CD4-positive, alpha-beta T cell treated with Interleukin-15 for 1 hour (primary cell): ENCODE data around the gene FRMD4B.
A peak's percentile ranks its signal among the peaks of the same experiment; 100 is the strongest.

Source experiments
- DNase-seq: peaks from one replicate; pipeline ENCODE4 v3.0.0-alpha.2; 2020

Gene FRMD4B

DNA sequence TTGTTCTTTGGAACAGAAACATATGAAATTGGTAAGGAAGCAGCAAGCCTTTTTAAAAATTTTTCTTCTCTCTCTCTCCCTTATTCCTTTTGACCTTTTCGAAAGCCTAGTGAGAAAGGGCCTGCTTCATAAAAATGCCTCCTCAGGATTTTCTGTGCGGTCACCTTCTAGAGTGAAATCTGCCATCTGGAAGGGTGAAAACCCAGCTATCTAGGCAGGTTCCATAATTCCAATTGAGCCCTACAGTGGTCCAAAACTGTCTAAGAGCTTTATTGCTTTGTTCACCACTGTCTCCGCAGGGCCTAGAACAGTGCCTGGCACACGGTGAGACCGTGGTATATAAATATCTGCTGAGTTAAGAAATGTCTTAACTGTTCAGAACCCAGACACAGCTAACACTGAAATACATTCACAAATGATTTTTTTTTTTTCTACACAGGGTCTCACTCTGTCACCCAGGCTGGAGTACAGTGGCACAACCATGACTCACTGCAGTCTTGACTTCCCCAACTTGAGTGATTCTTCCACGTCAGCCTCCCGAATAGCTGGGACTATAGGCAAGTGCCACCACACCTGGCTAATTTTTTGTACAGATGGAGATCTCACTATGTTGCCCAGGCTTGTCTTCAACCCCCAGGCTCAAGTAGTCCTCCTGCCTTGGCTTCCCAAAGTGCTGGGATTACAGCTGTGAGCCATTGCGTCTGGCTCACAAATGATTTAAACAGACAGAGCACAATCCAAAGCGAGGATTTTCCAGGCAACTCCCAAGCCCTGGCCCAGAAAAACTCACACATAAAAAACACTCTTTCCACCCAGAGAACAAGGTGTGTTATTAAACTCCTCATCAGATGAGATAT is 64.4 kb downstream of the FRMD4B start:
- DNase-seq, result peak; percentile 31

DNA sequence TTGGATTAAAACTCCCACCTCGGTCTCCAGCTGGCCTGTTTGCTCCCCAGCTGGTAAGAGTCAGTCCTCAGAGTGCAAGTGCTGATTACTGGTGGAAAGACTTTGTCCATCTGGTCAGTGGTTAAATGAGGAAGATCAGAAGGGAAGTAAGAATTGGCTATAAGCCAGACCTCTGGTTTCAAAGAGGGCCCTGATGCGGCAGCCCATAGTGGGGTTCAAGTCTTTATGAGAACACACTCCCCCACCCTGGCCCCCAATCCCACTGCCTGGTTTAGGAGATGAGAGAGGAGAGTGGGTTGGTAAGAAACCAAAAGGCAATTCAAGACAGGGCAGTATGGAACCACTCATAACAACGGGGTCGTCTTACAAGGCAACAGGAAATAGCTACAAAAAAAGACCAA is 65.0 kb downstream of the FRMD4B start:
- peak; percentile 23 for DNase-seq

DNA sequence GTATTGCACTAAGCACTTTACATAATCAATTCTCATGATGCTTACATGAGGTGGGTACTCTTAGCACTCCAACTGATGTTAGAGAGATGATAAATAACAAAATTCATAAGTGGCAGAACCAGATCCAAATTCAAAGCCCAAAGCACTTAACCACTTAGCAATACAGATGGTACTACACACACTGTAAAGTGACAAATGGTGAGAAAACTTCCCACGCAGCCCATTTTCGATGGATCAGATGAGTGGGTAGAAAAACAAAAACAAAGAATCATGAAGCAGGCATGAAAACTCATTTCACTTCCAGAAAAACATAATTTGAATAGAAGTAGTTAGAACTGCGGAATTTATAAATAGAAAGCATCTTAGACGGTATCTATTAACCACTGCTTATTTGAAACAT is 66.2 kb downstream of the FRMD4B start:
- DNase-seq, result no peak

DNA sequence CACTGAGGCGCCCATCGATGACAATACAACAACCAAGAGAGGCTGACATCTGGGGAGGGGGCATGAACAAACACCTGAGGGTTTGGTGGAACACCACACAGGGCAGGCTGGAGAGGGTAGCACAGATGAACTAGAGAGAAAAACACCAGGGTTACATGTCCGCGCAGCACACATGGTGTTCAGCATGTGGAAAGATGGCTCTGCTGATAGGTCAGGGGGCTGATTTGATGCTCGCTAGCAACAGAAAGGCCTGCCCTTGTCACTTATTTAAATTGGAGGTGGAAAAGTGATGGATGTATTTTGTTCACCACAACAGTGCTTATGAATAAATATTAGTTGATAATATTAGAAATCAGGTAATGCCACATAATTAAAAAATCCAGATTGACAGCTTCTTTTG is 67.5 kb downstream of the FRMD4B start:
- no peak for DNase-seq

DNA sequence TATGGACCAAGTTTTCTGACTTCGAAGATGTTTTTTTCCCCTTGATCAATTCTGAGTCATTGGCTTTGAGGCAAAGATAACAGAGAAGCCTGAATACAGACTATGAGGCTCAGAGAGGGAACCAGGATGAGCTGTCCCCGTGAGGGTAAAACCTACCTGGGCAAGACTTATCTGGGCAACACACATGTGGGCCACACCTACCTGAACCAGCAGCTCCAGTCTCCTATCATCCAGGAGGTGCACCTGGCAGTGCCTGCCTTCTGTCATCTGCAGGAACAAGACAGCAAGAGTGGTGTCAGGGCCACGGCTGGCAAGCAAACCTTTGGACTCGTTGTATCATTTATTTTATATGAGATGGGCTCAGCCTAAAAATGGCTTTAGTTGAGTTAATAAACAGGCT is 72.6 kb downstream of the FRMD4B start:
- DNase-seq, result no peak

DNA sequence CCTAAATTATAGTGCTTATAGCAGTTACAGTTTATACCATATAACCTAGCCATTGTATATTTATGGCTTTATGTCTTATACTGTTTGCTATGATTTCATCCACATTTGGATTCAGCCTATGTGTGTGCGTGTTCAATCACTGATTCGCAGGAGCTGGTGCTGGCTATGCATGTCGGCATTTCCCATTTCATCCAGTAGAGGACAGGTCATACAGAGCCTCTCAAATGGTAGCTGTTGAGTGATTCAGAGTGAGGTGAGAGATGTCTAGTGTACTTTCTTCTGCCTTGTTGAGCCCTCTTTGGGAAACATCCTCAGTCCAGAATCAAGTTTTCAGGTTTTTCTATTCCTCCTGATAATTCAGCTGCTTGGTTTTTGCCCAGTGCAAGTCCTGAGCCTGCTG is 76.1 kb downstream of the FRMD4B start:
- DNase-seq, result no peak

DNA sequence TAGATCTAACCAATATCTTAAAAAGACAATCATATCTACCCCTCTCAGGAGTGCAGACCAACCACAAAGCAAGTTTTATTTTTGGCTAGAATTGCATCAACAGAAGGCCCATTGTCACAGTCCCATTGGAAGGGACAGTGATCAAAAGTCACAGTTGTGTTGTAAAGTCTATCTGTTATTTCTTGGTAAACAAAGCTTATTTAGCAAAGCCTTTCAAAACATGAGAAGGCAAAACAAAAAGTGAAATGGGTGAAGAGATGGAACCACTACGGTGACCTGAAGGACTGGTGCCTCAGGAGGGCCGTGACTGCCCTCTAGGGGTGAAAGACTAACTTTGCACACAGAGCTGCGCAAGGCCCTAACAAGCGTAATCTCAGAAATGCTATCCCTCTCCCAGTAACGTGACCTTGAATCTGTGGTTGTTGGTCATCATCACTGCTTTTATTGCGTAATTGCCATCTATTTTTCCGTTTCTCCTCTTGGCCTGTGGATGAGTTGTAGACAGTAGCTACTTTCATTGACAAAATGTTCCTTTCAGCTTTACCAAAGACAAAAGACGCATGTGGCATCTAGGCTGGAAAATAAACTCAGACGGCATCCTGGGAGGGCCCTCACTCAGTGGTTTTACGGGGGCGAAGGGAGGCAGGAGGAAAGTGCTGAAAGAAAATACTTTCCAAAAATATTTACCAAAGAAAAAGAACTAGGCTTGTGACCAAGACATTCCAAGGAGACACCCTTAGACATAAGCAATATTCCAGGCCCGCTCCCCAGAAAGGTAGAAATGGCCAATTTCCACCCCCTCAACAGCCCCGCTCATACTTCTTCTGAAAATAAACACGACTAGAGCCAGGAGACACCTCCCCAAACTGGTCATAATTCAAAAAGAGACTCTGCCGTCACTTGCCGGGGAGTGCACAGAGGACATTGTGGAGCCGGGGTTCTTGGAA is 79.4 kb downstream of the FRMD4B start:
- DNase-seq, result peak; percentile 67

DNA sequence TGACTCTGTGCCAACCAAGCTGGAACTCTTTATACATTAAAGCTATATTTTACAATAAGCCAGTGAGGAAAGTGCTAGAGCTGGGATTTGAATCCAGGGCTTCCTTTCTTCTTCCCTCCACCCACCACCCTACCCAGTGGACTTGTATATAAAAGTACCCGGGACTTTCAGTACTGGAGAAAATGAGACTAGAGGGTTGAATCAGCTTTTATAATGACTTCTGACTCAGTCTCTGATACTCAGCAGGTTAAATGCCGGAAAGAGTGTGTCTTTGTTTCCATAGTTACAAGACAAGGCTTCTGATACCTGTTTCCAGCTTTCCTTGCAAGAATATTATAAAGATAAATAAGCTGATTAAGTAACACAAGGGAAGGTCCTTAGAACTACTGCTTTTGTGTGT is 80.9 kb downstream of the FRMD4B start:
- no peak for DNase-seq

DNA sequence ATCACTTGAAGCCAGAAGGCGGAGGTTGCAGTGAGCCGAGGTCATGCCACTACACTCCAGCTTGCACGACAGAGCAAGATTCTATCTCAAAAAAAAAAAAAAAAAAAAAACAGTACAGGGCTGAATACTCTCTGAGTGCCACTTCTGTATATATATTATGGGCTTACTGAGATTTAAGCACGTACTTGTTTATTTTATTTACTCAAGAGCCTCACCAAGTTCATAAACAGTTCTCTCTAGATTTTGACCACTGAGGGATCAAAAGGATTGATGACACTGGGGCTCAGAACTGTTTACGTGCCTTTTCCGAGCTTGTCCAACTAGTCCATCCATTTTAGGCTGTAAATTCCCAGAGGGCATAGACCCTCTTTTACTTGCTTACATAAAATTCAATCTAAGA is 81.5 kb downstream of the FRMD4B start:
- DNase-seq, result no peak

DNA sequence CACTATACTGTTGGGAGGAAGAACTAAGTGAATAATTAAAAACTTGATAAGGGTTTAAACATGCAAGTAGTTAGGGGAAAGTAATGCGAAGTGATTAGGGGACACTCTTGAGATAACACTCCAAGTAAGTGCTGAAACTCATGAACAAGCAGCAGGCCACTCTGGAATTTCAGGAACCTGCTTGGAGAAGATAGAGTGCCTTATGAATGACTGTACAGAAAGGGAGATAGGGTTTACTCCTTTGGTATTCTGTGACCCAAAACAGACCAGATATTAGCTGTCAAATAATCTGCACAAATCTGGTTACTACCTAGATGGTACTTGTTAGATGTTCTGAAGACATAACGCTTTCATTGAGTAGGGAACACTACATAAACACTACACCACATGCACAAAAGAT is 85.6 kb downstream of the FRMD4B start:
- no peak for DNase-seq

DNA sequence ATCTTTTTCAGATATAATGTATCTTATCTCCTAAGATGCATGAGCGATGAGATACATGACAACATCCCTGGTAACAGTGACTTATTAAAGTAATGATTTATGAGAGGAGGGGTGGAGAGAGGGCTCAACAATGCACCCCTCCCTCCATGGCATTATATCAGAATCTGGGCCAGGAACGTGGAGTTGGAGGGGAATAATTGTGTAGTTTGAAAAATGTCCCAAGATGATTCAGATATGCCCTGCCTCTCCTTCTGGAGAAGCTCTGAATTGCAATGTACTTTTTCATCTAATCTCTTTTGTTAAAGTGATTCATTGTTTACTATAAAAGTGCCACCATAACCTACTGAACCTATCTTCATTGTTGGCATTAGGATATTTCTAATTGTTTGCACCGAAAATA is 86.5 kb downstream of the FRMD4B start:
- DNase-seq, result no peak

DNA sequence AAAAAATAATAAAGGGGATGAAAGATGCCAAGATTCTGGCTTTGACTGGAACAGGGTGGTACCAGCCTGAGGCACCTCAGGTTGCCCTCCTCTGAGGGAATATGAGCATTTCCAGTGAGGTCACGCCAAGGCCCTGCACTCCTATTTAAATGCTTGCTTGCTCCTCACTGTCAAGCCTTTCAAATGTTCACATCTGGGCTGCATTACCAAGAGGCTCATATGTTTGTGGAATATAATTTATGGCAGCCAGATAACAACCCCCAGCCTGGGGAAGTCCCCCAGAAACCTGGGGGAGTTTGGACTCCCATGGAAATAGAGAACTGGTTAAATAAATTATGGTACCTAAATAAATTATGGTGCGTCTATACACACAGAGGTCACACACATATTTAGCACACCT is 88.4 kb downstream of the FRMD4B start:
- no peak for DNase-seq

DNA sequence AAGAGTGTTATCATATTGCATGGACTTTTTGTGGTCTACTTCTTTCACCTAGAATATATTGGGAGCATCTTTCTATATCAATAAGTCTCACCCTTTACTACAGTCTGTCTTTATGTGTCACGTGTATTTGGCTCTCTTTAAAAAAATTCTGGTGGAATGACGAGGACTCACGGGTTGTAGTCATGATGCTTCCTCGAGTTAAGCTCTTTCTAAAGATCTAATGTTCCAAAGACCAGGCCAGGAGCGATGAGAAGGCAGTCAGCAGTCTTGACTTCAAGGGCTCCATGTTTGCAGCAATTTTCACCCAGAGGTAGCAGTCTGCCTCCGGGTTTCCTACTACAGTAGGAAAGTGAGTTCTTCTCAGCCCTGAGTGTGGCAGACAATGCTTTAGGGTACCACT is 88.9 kb downstream of the FRMD4B start:
- DNase-seq, result no peak

DNA sequence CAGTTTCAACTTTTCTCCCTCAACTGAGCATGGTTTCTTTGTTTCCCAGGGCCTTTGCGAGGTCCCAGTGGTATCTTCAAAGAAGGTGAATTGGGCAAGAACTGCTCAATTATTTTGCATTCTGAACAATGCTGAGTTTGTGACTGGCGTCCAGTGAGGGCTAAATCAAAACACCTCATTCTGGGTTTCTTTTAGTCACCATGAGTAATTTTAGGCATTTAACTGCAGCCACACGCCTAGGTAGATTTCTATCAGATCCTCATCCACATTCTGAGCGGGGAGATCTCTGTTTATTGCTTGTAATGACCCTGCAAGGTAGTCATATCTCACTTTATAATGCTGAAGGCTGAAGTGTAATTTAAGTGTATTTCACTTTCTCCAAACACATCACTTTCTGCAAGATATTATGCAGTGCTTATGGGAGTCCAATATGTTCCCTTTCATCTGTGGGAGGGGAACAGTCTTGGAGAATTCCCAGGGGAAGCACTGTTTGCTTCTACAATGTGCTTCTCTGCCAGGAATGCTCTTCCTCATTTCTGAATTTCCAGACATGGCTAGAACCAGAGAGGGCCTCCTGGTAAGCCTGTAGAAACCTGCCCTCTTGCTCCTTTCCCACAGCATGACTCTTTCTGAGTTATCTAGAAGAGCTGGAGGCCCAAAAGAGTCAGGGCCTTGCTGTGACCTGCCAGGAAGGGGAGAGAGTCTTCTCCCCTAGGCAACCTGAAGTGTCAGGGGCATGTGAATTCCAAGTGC is 91.7 kb downstream of the FRMD4B start:
- DNase-seq, result no peak

DNA sequence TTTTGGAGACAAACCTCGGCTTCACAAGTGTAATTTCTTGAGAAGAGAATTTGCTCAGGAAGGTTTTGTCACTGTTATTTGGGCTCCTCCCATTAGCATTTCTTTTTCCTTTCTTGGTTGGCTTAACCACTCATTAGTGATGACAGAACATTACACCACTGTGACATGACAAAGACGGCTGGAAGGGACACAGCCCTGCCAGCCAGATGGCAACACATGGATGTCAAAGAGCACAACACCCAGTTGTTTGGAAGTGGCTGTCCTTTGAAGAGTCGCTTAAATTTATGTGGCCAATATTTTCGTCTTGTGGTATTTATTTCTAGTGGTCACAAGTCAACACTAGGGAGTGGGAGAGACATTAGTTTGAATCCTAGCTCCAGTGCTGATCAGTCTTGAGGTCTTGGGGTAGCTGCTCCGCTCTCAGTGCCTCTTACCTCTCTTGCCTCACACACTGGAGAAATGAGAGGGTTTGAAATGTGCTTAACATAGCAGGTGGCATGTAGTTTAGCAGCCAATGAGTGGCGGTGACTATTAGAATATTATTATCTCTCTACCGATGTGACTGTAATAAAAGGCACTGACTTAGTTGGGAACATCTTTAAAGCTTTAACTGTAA is 92.8 kb downstream of the FRMD4B start:
- no peak for DNase-seq

DNA sequence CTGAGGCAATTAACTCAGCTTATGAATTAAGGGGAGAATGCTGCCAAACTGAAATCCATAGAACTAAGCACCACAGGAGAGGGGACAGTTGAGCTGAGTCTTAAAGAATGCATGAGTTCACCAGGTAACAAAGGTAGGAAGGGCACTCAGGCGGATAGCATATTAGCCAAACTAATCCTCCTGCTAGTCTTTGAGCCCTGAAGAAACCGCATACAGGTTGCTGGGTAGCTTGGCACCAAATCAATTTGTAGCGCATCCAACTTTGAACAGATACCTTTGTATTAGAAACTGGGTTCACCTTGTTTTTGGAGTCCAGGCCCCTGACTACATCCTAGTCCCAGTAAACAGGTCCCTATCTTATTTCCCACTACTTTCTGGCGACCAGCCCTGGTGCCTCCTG is 93.7 kb downstream of the FRMD4B start:
- no peak for DNase-seq

DNA sequence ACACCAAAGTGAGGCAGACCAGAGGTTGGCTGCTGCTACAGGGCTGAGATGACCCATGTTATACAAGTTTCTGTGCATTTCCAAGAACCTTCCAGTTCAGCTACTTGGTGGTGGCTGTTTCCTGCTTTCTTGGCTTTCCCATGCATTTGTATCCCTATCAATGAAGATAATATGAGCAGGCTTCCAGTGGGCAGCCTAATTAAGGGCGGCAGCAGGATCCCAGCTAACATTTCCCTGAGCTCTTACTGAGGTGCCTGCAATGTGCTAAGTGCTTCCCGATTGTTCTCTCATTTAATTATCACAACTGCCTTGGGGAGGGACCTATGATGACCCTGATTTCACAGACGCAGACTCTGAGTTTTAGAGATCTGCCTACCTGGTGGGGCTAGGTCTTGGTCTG is 95.5 kb downstream of the FRMD4B start:
- no peak for DNase-seq

DNA sequence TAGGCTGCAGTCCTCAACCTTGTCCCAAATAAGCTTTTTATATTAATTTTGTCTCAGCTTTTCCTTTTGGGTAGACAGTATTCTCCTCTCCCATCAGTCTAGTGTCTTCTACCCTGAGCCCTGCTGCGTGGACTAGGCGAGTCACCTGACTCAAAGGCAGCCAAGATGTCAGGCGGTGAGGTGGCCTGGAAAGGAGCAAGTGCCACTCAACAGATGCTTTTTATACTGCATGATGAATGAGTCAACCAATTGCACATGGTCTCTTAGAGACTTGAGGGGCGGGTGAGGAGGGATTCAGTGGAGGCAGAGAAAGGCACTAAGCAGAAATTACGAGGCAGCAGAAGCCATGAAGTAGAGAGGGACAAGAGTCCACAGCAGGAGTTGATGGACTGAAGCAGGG is 95.9 kb downstream of the FRMD4B start:
- DNase-seq, result no peak

DNA sequence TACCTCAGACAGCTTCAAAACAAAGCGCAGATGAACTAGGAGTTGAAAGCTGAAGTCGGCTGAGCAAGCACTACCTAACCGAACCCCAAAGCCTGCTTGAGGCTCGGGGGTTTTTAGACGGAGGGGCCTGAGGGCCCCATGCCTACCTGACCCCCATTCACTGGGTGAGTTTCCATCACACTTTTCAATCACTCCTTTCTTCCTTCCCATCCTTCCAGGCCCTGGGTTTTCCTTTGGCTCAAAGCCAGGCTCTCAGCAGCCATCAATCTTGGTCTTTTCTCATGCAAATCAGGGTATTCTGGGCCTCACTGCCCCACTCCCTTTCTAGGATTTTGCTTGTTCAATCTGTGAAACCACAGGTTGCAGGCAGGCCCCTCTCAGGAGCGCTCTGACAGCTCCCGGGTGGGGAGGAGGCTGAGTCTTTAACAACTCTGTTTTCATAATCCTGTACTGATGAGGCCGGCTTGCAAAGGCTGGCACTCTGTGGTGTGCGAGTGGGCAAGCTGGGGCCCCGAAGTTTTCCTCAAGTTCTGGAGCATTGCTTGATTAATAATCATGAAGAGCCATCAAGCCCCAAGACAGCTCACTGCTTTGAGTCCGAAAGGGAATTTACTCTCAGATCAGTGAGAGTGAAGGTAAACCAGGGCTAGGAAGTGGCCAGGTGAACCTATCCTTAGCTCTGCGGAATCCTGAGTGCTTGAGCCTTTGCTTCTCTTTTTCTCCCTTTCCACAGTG is 97.6 kb downstream of the FRMD4B start:
- no peak for DNase-seq

DNA sequence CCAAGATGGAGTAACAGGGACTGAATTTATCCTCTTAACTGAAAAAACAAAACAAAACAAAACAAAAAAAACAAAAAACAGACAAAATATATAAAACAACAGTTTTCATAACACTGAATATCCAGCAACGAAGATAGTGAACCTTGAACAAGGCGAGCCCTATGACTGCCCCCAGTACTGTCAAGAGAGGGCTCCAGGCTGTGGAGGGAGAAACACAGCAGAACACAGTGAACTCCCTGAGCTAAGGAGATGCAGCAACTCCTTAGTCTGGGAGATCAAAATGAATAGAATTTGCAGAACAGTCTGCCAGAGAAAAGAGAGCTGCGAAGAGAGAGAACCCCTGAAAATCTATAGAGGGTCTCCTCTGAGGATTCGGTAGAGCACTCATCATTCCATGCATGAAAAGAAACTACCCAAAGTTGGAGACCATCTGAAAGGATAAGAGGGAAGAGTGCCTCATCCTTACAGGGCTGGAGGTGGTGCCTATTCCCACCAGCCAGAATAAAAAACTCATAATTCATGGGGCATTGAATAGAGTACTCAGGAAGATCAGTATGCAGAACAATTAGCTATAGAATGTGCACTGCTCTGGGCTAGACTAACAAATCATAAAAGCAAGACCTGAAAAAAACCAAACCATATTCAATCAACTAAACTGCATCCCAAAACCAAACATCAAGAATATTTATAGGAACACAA is 101.8 kb downstream of the FRMD4B start:
- no peak for DNase-seq

DNA sequence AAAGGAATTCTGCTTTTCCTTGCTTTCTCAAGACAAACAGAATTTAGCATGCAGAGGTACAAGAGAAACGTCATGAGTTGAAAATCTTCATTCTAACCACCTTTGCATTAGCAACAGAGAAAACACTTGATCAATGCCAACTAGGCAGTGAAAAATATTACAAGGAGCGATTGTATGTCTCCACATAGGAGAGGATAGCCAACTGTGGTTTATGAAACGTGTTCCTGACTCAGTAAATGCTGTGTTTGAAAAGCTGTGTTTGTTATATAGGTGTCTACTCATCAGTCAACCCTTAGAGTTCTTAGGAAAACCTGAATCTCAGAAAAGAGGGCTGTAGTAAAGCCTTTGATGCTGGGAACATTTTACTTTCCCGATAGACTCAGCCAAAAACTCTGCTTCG is 102.4 kb downstream of the FRMD4B start:
- DNase-seq, result no peak

DNA sequence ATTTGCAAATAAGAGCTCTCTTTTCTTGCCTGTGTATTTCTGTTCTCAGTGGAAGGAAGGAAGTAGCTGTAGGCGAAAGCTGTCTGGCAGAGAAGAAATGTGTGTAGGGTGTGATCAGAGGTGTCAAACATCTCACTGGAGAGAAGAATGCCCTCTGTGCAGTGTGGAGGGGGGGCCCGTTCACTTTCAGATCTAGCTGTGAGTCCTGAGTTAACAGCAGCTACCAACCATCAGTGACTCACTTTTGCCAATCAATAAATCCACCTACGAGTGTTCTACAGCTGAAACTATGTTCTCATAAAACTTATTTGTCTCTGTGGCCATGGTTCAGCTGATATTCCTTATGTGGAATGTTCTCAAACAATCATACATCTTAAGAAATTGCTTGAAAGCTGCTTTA is 103.7 kb downstream of the FRMD4B start:
- DNase-seq, result peak; percentile 45
